GM12892 (cell line): ENCODE measurements around the gene FANCC.

ENCODE experiments used
- DNase-seq: peaks from one replicate; pipeline ENCODE4 v3.0.0; 2011; ENCODE audit not compliant: insufficient read length
- FAIRE-seq: peaks from 2 replicates; lab custom pipeline; 2011; peaks lifted over from hg19 to GRCh38; lab: Jason Lieb, UNC
- POLR2A ChIP-seq: IDR thresholded peaks from 2 replicates; pipeline ENCODE4 v1.6.1; 2011; ENCODE audit warnings: low read depth, low read length, control low read depth
- POLR2AphosphoS5 ChIP-seq: IDR thresholded peaks from 2 replicates; pipeline ENCODE4 v1.6.1; 2011; ENCODE audit warnings: low read depth, low read length, control low read depth
- TAF1 ChIP-seq: IDR thresholded peaks from 2 replicates; pipeline ENCODE4 v1.6.1; 2011; ENCODE audit warnings: low read depth, mild to moderate bottlenecking, control low read depth, low read length, borderline replicate concordance

FANCC gene

GRCh38 chr9:95067057-95067456, 250.5 kb downstream of the FANCC start:
- DNase-seq, result no peak
- no peak for FAIRE-seq
- no peak for TF ChIP-seq POLR2AphosphoS5
- TF ChIP-seq POLR2A, result no peak

- no peak for FAIRE-seq
- DNase-seq, result no peak
- TF ChIP-seq POLR2A, result no peak
- no peak for TF ChIP-seq TAF1
- TF ChIP-seq POLR2AphosphoS5, result no peak
Measured at GRCh38 chr9:95065224-95065623, 252.3 kb downstream of the FANCC start.

GRCh38 chr9:95063300-95063699, 254.2 kb downstream of the FANCC start:
- DNase-seq (no peak), FAIRE-seq (no peak)
- TF ChIP-seq POLR2AphosphoS5 (no peak), POLR2A (no peak), TAF1 (no peak)

- FAIRE-seq (no peak), DNase-seq (no peak)
- no peak for TF ChIP-seq POLR2A
- TF ChIP-seq TAF1, result no peak
- no peak for TF ChIP-seq POLR2AphosphoS5
Measured at GRCh38 chr9:95062596-95063065, 254.9 kb downstream of the FANCC start.

GRCh38 chr9:95061916-95062595, 255.5 kb downstream of the FANCC start:
- TF ChIP-seq POLR2A (no peak), TAF1 (no peak), POLR2AphosphoS5 (no peak)
- FAIRE-seq, result no peak
- DNase-seq, result no peak

GRCh38 chr9:95060916-95061315, 256.6 kb downstream of the FANCC start:
- FAIRE-seq (no peak), DNase-seq (no peak)
- no peak for TF ChIP-seq TAF1
- TF ChIP-seq POLR2A, result no peak
- TF ChIP-seq POLR2AphosphoS5, result no peak

- DNase-seq (no peak), FAIRE-seq (no peak)
- TF ChIP-seq TAF1, result no peak
- no peak for TF ChIP-seq POLR2AphosphoS5
- TF ChIP-seq POLR2A, result no peak
Measured at GRCh38 chr9:95060234-95060633, 257.3 kb downstream of the FANCC start.

- DNase-seq, result no peak
- FAIRE-seq, result no peak
- TF ChIP-seq POLR2A (no peak), TAF1 (no peak), POLR2AphosphoS5 (no peak)
Measured at GRCh38 chr9:95058795-95059386, 258.6 kb downstream of the FANCC start.

GRCh38 chr9:95058121-95058785, 259.3 kb downstream of the FANCC start:
- no peak for DNase-seq
- FAIRE-seq, result no peak
- TF ChIP-seq TAF1 (no peak), POLR2A (no peak), POLR2AphosphoS5 (no peak)

- DNase-seq (no peak), FAIRE-seq (no peak)
- no peak for TF ChIP-seq POLR2A
- TF ChIP-seq POLR2AphosphoS5, result no peak
- no peak for TF ChIP-seq TAF1
Measured at GRCh38 chr9:95057101-95057500, 260.4 kb downstream of the FANCC start.

GRCh38 chr9:95055851-95056551, 261.5 kb downstream of the FANCC start:
- FAIRE-seq (no peak), DNase-seq (no peak)
- TF ChIP-seq TAF1 (no peak), POLR2A (no peak), POLR2AphosphoS5 (no peak)
